Fibroblast of lung (primary cell): ENCODE data around the gene GUCY2D.

Source experiments
- CTCF ChIP-seq, 2 donors: IDR thresholded peaks in 1 of 2; conservative IDR thresholded peaks in 1 of 2; 1 replicate in 1 of 2; 2 replicates in 1 of 2; pipeline ENCODE4 v1.5.1; 2011 to 2012; ENCODE audit warnings: low read length in 2 of 2, control low read depth in 1 of 2, inconsistent platforms in 1 of 2, low read depth in 1 of 2, mild to moderate bottlenecking in 1 of 2
- EZH2 ChIP-seq: IDR thresholded peaks from 2 replicates; pipeline ENCODE4 v1.5.1; 2012; ENCODE audit warnings: low read length, control low read depth, mild to moderate bottlenecking; ENCODE audit errors: missing control alignments

GRCh38 chr17:7997186-7997585 is 5.2 kb upstream of the GUCY2D start:
- TF ChIP-seq CTCF (conservative IDR thresholded peaks at IDR 0.05 in 1 of 2, IDR thresholded peaks at IDR 0.05 in 1 of 2; ENCODE audit: low read depth in 1 of 2, low read length in 2 of 2) (peak in 1 of 2 donors; percentile 48), EZH2 (no peak)
